ENCODE measurements around the gene PRMT3. TPM values are rescaled to one million over a fixed set of nuclear protein-coding genes. Genes with fewer than 3 reads are reported as not detected.

PRMT3 gene
- total RNA-seq, 4 donors from 2014 or later, result 10.5 to 42.1 (median 16.2) TPM

- DNase-seq, result peak in 1 of 3 donors; percentile 76
- no peaks in the 10 kb centered on the region for H3K27me3 ChIP-seq
- no peak overlapping the region for H3K4me3 ChIP-seq
- peaks cover 0 to 4% (median 0%) of the 10 kb centered on the region in 4 donors for H3K4me1 ChIP-seq
- TF ChIP-seq POLR2A (IDR thresholded peaks at IDR 0.05) (no peak), CTCF (IDR thresholded peaks at IDR 0.05) (peak in 5 of 6 experiments; percentile 29 to 78 (median 63))
- H3K9me3 ChIP-seq, result no peaks in the 10 kb centered on the region
- H3K36me3 ChIP-seq, result no peaks in the 10 kb centered on the region
- no peak overlapping the region for H3K27ac ChIP-seq
Observed at GRCh38 chr11:20355221-20356219, 32.0 kb upstream of the PRMT3 start.

- H3K4me3 ChIP-seq, result no peak overlapping the region
- DNase-seq, result no peak
Observed at GRCh38 chr11:20357150-20357549, 30.4 kb upstream of the PRMT3 start.

GRCh38 chr11:20360650-20361049 is 26.9 kb upstream of the PRMT3 start:
- no peaks in the 10 kb centered on the region for H3K9me3 ChIP-seq
- peak overlapping the region in 3 of 4 donors; percentile 15 to 37 (median 25) for H3K4me3 ChIP-seq
- peak overlapping the region in 3 of 4 donors; percentile 26 to 83 (median 57) for H3K27ac ChIP-seq
- peak in 2 of 3 donors; percentile 66 to 75 for DNase-seq
- peak in 1 of 2 donors; percentile 21 for TF ChIP-seq POLR2A (IDR thresholded peaks at IDR 0.05)
- TF ChIP-seq CTCF (IDR thresholded peaks at IDR 0.05), result no peak
- no peaks in the 10 kb centered on the region for H3K27me3 ChIP-seq
- H3K36me3 ChIP-seq, result no peaks in the 10 kb centered on the region
- H3K4me1 ChIP-seq, result peaks cover 0 to 16% (median 6%) of the 10 kb centered on the region in 4 donors

More at GRCh38 chr11:20357150-20357549, 30.4 kb upstream of the PRMT3 start:
- H3K4me1 ChIP-seq, result peaks cover 0 to 4% (median 0%) of the 10 kb centered on the region in 4 donors
- no peaks in the 10 kb centered on the region for H3K27me3 ChIP-seq
- H3K36me3 ChIP-seq, result no peaks in the 10 kb centered on the region
- H3K27ac ChIP-seq, result no peak overlapping the region
- TF ChIP-seq CTCF (IDR thresholded peaks at IDR 0.05) (no peak), POLR2A (IDR thresholded peaks at IDR 0.05) (no peak)
- H3K9me3 ChIP-seq, result no peaks in the 10 kb centered on the region

GRCh38 chr11:20362481-20362880 is 25.0 kb upstream of the PRMT3 start:
- H3K27ac ChIP-seq, result peak overlapping the region in 1 of 4 donors; percentile 98
- TF ChIP-seq CTCF (IDR thresholded peaks at IDR 0.05) (no peak), POLR2A (IDR thresholded peaks at IDR 0.05) (no peak)
- no peaks in the 10 kb centered on the region for H3K27me3 ChIP-seq
- H3K4me3 ChIP-seq, result no peak overlapping the region
- no peaks in the 10 kb centered on the region for H3K36me3 ChIP-seq
- peaks cover 0 to 29% (median 11%) of the 10 kb centered on the region in 4 donors for H3K4me1 ChIP-seq
- no peak for DNase-seq
- no peaks in the 10 kb centered on the region for H3K9me3 ChIP-seq

- TF ChIP-seq CTCF (IDR thresholded peaks at IDR 0.05) (no peak), POLR2A (IDR thresholded peaks at IDR 0.05) (no peak)
- peak overlapping the region; percentile 89 to 98 (median 90) for H3K27ac ChIP-seq
- H3K9me3 ChIP-seq, result no peaks in the 10 kb centered on the region
- peaks cover 0 to 33% (median 11%) of the 10 kb centered on the region in 4 donors for H3K4me1 ChIP-seq
- no peaks in the 10 kb centered on the region for H3K36me3 ChIP-seq
- DNase-seq, result no peak
- no peaks in the 10 kb centered on the region for H3K27me3 ChIP-seq
- peak overlapping the region; percentile 75 to 93 (median 84) for H3K4me3 ChIP-seq
Observed at GRCh38 chr11:20363149-20363499, 24.4 kb upstream of the PRMT3 start.
